KOPT-K1 (cell line): Measurements from ENCODE around the gene ZNF667.

ENCODE experiments used
- H3K27ac ChIP-seq: fragments of 200-600 bp; sonication (generic); 2 replicates; pipeline ENCODE4 v1.5.1; 2016; ENCODE audit warnings: antibody characterized with exemption, mild to moderate bottlenecking, low read depth, low read length; ENCODE audit not compliant: poor library complexity, severe bottlenecking
- H3K36me3 ChIP-seq: fragments of 200-600 bp; sonication (generic); 2 replicates; pipeline ENCODE4 v1.5.1; 2017; ENCODE audit warnings: antibody characterized with exemption, mild to moderate bottlenecking, low read length, moderate library complexity; ENCODE audit not compliant: insufficient read depth
- H3K9me3 ChIP-seq: fragments of 200-600 bp; sonication (generic); 2 replicates; pipeline ENCODE4 v1.5.1; 2017; ENCODE audit warnings: antibody characterized with exemption, low read length, mild to moderate bottlenecking; ENCODE audit not compliant: insufficient read depth, poor library complexity, severe bottlenecking

The ZNF667 gene

GRCh38 chr19:56404705-56405056 lies 72.5 kb downstream of the ZNF667 start:
- Histone ChIP-seq H3K27ac (peak overlapping the region; percentile 88), H3K36me3 (peaks cover 38% of the 10 kb centered on the region), H3K9me3 (peaks cover 58% of the 10 kb centered on the region)

GRCh38 chr19:56403764-56404704 lies 73.1 kb downstream of the ZNF667 start, which contains the start of gene ZNF583:
Gene ZNF583 (plus strand): TSS chr19:56404332. CDS start chr19:56407115, 2,783 bp downstream.
- peaks cover 38% of the 10 kb centered on the region for H3K36me3 ChIP-seq
- H3K9me3 ChIP-seq: peaks cover 58% of the 10 kb centered on the region
- H3K27ac ChIP-seq: peak within 1 kb of the TSS; percentile 88

- peak overlapping the region; percentile 88 for H3K27ac ChIP-seq
- peaks cover 58% of the 10 kb centered on the region for H3K9me3 ChIP-seq
Observed at GRCh38 chr19:56403261-56403660, 73.9 kb downstream of the ZNF667 start.

GRCh38 chr19:56400485-56400884 lies 76.7 kb downstream of the ZNF667 start:
- H3K36me3 ChIP-seq: peaks cover 29% of the 10 kb centered on the region
- peaks cover 46% of the 10 kb centered on the region for H3K9me3 ChIP-seq
- H3K27ac ChIP-seq: no peak overlapping the region

More at GRCh38 chr19:56403261-56403660, 73.9 kb downstream of the ZNF667 start:
- peaks cover 38% of the 10 kb centered on the region for H3K36me3 ChIP-seq

- peaks cover 62% of the 10 kb centered on the region for H3K9me3 ChIP-seq
Observed at GRCh38 chr19:56398809-56399208, 78.3 kb downstream of the ZNF667 start.

GRCh38 chr19:56393119-56394012 lies 83.8 kb downstream of the ZNF667 start, which contains the start of gene ZNF582:
Gene ZNF582 (minus strand): TSS chr19:56393534. CDS start chr19:56391752, 1,782 bp downstream.
- H3K9me3 ChIP-seq: peaks cover 29% of the 10 kb centered on the region
- peak within 1 kb of the TSS; percentile 88 for H3K27ac ChIP-seq
- peaks cover 30% of the 10 kb centered on the region for H3K36me3 ChIP-seq

More at GRCh38 chr19:56398809-56399208, 78.3 kb downstream of the ZNF667 start:
- Histone ChIP-seq H3K27ac (no peak overlapping the region), H3K36me3 (peaks cover 29% of the 10 kb centered on the region)
